Activated naive CD4-positive, alpha-beta T cell treated with Interleukin-2 at 50 U/mL for 16 hours (primary cell): ENCODE data around the gene MORN1.
A peak's percentile ranks its signal among the peaks of the same experiment; 100 is the strongest.

Source experiments
- DNase-seq: peaks from one replicate; pipeline ENCODE4 v3.0.0-alpha.2; 2020

The MORN1 gene

DNA sequence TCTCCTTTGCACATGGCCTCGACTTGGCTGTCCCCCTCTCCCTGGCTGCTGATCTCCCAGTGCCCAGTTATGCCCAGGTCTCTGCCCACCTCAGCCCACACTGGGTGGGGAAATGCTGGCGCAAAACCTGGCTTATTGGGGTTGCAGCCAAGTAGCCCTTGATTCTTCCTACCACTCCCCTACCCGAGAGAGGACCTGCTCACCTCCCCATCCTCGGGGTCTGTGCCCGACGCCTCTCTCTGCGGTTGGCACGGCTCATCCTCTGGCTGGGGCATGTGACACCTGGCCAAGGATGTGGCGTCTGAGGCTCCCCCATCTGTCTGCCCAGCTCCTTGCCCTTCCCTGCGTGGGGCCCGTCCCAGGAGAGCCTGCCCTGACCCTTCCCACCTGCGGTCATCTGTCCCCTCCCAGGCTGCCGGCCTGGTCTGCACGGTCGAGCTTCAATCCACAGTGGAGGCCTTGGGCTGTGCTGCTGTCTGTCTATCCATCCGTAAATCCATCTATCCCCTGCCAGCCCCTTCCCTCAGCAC lies 27.5 kb upstream of the MORN1 start:
- DNase-seq, result no peak

- no peak for DNase-seq
Measured at GRCh38 chr1:2417833-2418225, 26.5 kb upstream of the MORN1 start.

DNA sequence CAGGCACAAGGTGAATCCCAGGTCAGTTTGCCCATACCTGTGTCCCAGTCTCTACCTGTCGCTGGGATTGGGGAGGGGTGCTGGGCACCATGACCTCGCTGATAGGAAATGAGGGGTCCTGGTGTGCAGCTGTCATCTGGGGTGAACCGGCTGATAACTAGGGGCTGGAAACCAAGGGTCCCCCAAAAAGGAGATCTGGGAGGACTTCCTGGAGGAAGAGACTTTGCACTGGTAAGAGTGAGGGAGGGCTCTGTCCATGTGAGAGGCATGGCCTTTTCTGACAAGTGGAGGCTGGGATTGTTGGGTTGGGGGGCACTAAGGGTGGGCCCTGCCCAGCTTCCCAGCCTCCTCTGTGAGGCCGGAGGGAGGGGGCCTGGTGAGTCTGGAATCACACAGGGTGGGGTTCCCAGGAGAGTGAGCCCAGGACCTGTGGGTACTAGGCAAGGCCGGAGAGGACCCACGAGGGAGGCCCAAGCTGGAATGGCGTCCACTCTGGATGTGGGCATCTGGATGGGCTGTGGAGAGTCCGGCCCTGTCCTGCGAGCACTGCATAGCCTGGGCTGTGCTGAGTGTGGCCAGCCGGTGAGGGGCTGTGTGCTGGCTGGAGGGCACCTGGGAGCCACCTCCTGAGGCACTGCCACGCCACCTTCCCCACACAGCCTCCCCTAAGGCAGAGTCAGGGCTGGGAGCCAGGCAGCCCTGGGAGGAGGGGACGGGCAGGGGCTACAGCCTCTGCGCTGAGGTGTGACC lies 25.9 kb upstream of the MORN1 start:
- no peak for DNase-seq

DNA sequence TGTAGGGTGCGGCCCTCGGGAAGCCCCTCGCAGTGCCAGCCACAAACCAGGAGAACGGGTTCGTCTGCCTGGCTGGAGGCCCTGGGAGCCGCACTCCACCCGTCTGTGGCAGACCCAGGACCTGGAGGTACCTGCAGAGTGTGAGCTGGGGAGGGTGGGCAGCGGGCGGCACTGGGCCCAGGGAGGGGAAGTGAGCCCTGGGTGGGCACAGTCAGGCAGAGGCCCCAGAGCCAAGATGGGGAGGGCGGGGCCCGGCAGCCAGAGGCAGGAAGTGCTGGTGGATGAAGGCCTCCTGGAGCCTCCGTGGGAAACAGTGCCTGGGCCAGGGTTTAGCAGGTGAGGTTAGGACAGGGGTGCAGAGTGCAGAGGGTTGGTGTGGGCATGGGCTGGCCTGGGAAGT lies 25.0 kb upstream of the MORN1 start:
- DNase-seq, result peak; percentile 34

- peak; percentile 52 for DNase-seq
Measured at GRCh38 chr1:2415801-2416208, 24.5 kb upstream of the MORN1 start.

DNA sequence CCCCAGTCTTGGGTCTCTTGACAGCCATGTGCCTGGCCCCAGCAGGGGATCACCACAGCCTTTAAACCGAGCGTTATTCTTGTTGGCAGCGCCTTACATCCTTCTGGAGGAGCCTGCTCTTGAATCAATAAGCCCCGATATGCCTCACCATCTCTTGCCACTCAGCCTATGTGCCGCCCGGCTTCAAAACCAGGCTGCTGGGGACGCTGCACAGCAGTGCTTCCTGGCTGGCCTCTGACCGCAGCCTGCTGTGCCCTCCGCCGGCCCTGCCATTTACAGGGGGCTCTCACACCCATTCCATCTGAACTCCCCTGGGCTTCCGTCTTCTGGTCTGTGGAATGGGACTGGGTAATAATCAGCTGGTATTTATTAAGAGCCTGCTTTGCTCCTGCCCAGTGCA lies 24.0 kb upstream of the MORN1 start:
- peak; percentile 11 for DNase-seq

GRCh38 chr1:2414297-2414958 lies 23.1 kb upstream of the MORN1 start:
- DNase-seq, result peak; percentile 83

GRCh38 chr1:2413495-2414296 lies 22.3 kb upstream of the MORN1 start:
- DNase-seq, result peak; percentile 17

- peak; percentile 25 for DNase-seq
Measured at GRCh38 chr1:2412773-2413494, 21.6 kb upstream of the MORN1 start.

DNA sequence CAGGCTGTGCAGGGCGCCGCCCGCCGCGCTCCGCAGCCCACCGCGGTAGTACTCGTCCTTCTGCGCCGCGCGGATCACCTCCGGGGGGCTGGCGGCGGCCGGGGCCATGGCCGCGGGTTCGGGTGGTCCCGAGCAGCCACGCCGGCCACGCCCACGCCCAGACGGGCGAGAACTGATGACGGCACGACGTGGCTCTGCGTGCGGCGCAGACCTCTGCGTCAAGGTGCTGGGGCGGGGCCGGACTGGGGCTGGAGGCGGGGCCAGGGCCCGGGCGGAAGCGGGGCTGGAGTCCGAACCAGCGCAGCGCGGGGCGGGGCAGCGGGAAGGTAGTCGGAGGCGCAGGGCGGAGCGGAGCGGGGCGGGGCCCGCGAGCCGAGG lies 21.0 kb upstream of the MORN1 start, which contains the start of gene PEX10:
Gene PEX10, minus strand, starts transcription at position 170 of the 378 bp plus-strand sequence. Its CDS starts 62 bp downstream, at position 108.
- peak; percentile 100 for DNase-seq

DNA sequence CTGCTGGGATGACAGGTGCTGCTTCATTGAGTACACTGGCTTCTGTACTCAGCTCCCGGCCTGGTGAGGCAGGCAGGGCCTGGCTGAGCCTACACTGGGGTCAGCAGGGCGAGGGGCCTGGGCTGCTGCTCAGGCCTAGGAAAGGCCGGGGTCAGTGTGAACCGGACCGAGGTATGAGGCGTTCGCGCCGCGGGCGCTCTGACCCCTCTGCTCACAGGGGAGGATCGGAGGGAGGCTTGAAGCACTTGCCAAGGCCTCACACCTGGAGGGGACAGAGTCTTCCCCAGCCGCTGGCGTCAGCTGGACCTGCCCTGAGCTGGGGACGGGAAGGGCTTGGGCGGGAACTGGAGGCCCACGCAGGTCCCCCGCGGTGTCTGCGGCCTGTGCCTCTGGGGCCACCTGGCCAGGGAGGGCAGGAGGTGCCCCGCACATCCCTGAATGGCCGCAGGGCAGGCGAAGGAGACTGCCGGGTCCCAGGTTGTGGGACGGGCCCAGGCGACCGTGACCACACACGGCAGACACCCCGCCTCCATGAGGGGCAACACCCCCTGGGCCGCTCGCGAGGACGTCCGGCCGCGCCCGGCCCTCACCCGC lies 20.5 kb upstream of the MORN1 start:
- no peak for DNase-seq

DNA sequence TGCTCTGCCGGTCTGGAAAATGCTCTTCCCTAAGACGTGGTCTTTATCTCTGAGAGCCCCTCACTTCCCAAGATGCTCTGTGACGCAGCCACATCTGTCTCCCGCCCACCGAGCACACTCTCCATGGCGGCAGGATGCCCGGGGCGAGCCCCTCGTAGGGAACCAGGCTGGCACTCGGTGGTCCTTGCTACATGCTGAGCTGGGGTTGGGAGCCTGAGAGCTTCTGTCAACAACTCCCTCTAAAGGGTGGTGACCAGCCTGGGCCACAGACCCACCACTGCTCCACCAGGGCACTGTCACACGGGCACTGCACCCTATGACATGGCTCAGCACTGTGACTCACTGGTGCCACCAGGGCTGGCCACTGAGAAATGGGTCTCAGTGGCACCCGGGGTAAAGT lies 18.4 kb upstream of the MORN1 start:
- DNase-seq, result no peak

- DNase-seq, result no peak
Measured at GRCh38 chr1:2408859-2409276, 17.5 kb upstream of the MORN1 start.

DNA sequence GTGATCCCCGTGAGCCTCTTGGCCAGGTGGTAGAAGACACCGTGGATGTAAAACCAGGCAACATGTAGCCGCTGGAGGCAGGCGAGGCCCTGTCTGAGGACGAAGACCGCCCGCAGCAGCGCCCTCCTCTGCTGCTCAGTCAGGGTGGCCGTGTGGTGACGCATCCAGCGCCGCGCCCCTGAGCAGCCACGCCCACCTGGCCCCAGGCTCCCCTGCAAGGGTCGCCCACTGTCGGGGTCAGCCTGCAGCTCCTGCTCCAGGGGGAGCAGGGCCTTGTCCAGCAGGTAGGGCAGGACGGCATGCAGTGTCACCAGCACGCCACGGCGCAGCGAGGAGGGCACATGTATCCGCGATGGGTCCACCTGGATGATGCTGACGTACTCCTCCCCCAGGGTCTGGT lies 17.1 kb upstream of the MORN1 start:
- no peak for DNase-seq

DNA sequence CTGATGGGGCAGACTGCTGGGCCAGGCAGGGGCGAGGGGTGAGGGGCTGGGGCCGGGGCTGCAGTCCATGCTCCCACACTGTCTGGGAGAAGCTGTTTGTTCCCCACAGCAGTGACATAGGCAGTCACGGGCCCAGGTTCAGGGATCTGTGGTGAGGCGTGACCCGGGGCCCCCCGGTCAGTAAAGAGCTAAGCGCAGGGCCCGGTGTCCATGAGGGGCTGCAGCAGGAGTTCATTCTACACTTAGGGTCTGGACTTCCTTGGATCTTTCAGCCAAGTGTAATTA lies 16.6 kb upstream of the MORN1 start:
- no peak for DNase-seq

DNA sequence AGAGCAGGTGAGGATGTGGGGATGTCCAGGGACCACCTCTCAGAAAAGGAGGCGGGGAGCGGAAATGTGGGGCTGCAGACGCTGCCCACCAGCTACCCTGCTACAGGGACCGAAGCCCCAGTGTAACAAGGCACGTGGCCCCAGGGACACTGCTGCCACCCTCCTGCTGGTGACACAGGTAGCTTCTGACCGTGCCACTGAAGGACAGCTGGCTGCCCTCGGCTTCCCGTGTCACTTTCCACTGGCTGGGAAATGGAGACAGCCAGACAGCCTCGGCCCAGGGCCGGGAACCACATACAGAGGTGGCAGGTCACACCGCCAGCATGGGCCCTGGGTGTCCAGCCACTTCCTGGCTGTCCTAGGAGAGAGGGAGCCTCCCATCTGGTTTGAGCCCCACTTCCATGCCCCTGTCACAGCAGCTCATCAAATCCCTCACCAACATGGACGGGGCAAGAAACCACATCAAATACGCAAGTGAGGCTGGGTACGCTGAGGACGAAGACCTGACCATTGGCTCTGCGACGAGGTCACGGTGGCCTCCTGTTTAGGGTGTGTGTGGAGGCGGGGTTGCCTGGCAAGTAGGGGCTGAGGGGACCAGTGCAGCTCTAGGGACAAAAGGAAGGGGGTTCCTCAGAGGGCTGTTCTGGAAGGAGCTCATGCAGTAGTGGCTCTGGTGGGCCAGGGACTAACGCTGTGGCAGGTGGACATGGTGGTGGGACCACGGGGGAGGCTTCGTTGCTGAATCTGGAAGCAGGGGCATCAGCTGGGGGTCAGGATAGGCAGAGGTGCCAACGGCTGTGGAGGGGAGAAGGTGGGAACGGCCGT lies 16.0 kb upstream of the MORN1 start:
- no peak for DNase-seq

GRCh38 chr1:2406451-2407041 lies 15.2 kb upstream of the MORN1 start:
- DNase-seq, result no peak

DNA sequence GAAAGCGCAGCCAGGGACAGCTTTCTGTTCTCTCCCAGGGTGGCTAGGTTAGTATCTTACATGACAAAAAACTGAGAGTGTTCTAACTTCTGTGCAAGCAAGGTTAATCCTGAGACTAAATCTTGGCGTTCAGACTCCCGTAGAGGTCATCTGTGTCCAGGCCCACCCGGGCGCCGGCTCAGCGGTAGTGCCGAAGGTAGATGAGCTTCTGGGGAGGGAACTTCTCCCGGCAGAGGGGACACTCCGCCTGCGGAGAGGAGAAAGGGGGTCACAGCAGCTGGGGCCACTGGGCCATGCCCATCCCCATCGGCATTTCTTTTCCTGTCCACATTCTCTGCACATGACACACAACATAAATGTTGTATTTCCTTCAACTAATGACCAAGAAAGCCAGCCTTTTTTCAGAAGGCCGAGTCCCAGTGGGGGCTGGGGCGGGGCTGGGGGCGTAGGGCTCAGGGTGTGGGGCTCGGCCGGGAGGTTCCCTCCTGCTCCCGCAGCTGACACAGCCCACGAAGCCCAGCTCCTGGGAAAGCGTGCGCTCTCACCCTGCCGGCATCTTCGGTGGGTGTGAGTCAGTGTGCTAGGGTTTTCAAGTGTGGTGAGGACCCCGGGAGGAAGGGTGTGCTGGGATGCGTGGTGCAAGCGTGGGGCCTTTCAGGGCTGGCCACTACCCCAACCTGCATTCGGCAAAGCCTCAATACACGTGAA lies 14.4 kb upstream of the MORN1 start:
- no peak for DNase-seq

- DNase-seq, result no peak
Measured at GRCh38 chr1:2404890-2405511, 13.6 kb upstream of the MORN1 start.
